ENCODE data around the gene ERP27.

Gene ERP27

DNA sequence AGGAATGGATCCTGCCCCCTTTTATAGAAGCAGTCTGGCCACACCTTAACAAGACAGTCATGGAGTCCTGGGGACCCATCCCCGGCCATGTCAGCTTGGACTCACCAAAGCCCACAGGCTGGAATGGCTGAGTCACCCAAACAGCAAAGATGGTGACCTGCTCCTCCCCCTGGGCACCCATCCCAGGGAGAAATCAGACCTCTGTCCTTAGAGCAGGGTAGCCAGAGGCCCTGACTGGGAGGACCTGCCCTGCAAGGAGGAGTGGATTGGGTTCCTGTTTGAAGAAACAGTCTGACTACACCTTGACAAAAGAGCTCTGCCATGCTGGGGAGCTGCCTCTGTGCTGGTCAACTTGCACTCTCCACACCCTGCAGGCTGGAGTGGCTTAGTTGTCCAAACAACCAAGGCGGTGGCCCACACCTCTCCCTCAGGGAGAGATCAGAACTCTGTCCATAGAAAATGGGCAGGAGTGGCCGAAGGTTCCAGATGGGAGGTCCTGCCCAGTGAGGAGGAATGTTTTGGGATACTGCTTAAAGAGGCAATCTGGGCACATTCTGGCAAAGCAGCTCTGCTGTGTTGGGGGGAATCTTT, 69.3 kb downstream of the ERP27 start:
- no peak for DNase-seq (ENCODE audit: low read depth)
